CD4-positive, CD25-positive, alpha-beta regulatory T cell (primary cell): ENCODE measurements around the gene TPX2. TPM values are rescaled to one million over a fixed set of nuclear protein-coding genes. Genes with fewer than 3 reads are reported as not detected.

Source experiments
- ATAC-seq, 2 donors: fragments of 150-1000 bp; cut with Tn5 transposase; one replicate each; pipeline ENCODE4 v1.10.0; 2021; ENCODE audit warnings: low read depth in 2 of 2, moderate number of reproducible peaks in 2 of 2, moderate library complexity in 1 of 2
- DNase-seq, 3 donors: peaks; one replicate each; pipeline versions ENCODE4 v3.0.0 to v3.0.0-alpha.2; 2012 to 2022; ENCODE audit warnings: mixed read lengths in 1 of 3
- H3K27ac ChIP-seq: one replicate; pipeline ENCODE4 v1.7.0; 2013; ENCODE audit warnings: mild to moderate bottlenecking, low read length; ENCODE audit not compliant: insufficient read depth, poor library complexity, severe bottlenecking
- H3K27me3 ChIP-seq: one replicate; pipeline ENCODE4 v1.7.0; 2013; ENCODE audit warnings: low read length; ENCODE audit not compliant: control insufficient read depth, insufficient read depth
- H3K36me3 ChIP-seq: one replicate; pipeline ENCODE4 v1.7.0; 2013; ENCODE audit warnings: mild to moderate bottlenecking, low read length, moderate library complexity; ENCODE audit not compliant: control insufficient read depth, insufficient read depth
- H3K4me1 ChIP-seq: 2 replicates; pipeline ENCODE4 v1.7.0; 2013; ENCODE audit warnings: mild to moderate bottlenecking, low read length; ENCODE audit not compliant: insufficient read depth, control insufficient read depth, poor library complexity, severe bottlenecking
- H3K4me3 ChIP-seq: one replicate; pipeline ENCODE4 v1.7.0; 2013; ENCODE audit warnings: low read depth, mild to moderate bottlenecking, low read length, moderate library complexity
- H3K9me3 ChIP-seq, 2 experiments: 1 replicate in 1 of 2; 2 replicates in 1 of 2; pipeline ENCODE4 v1.7.0; 2013; ENCODE audit warnings: low read length in 2 of 2, mild to moderate bottlenecking in 1 of 2, moderate library complexity in 1 of 2; ENCODE audit not compliant: control insufficient read depth in 2 of 2
- H3K27ac Mint-ChIP-seq, 3 donors: one replicate each; pipeline ENCODE4 v1.8.0; 2020 to 2022; ENCODE audit warnings: mild to moderate bottlenecking in 3 of 3, mixed read lengths in 3 of 3, moderate library complexity in 2 of 3
- H3K27me3 Mint-ChIP-seq: one replicate; pipeline ENCODE4 v1.8.0; 2022; ENCODE audit warnings: mild to moderate bottlenecking, mixed read lengths
- H3K36me3 Mint-ChIP-seq: one replicate; pipeline ENCODE4 v1.8.0; 2020; ENCODE audit warnings: mixed read lengths
- H3K4me1 Mint-ChIP-seq, 4 donors: one replicate each; pipeline ENCODE4 v1.8.0; 2020 to 2022; ENCODE audit warnings: mixed read lengths in 4 of 4, mild to moderate bottlenecking in 1 of 4
- H3K4me3 Mint-ChIP-seq, 4 donors: one replicate each; pipeline ENCODE4 v1.8.0; 2020 to 2022; ENCODE audit warnings: mild to moderate bottlenecking in 4 of 4, mixed read lengths in 4 of 4, moderate library complexity in 3 of 4
- H3K9me3 Mint-ChIP-seq, 7 donors: one replicate each; pipeline ENCODE4 v1.8.0; 2020 to 2022; ENCODE audit warnings: mixed read lengths in 7 of 7, mild to moderate bottlenecking in 3 of 7, moderate library complexity in 2 of 7
- polyA plus RNA-seq, 4 donors: library from polyadenylated mRNA; unstranded; fragments of 300-500 nt; fragmentation: Illumina TruSeq; gene quantifications; one replicate each; pipeline ENCODE4 v1.2.3, GENCODE V29; 2021
- total RNA-seq: library from RNA; stranded (reverse); gene quantifications from one replicate; pipeline ENCODE4 v1.2.3, GENCODE V29; 2022

TPX2 gene
- total RNA-seq: 5.4 TPM
- 1 to 10 TPM; 3.1 to 6.3 (median 3.8) TPM for polyA plus RNA-seq

GRCh38 chr20:31738729-31739549 is at the start of gene TPX2:
Gene TPX2, plus strand, starts transcription at chr20:31739290. Its CDS starts 18,187 bp downstream, at chr20:31757477.
- no peak within 1 kb of the TSS for H3K27ac Mint-ChIP-seq
- Histone ChIP-seq H3K36me3 (no peaks in the 10 kb centered on the region), H3K9me3 (no peaks in the 10 kb centered on the region), H3K4me1 (peaks cover 22% of the 10 kb centered on the region), H3K27me3 (no peaks in the 10 kb centered on the region), H3K27ac (peak within 1 kb of the TSS; percentile 68), H3K4me3 (peak within 1 kb of the TSS; percentile 90)
- no peaks in the 10 kb centered on the region for H3K9me3 Mint-ChIP-seq
- no peaks in the 10 kb centered on the region for H3K36me3 Mint-ChIP-seq
- no peaks in the 10 kb centered on the region for H3K27me3 Mint-ChIP-seq
- peak; percentile 91 to 94 for ATAC-seq
- DNase-seq: peak; percentile 66 to 94 (median 74)
- peaks cover 0 to 5% (median 2%) of the 10 kb centered on the region in 4 donors for H3K4me1 Mint-ChIP-seq
- no peak within 1 kb of the TSS for H3K4me3 Mint-ChIP-seq

- Mint-ChIP-seq H3K27me3 (no peaks in the 10 kb centered on the region), H3K9me3 (no peaks in the 10 kb centered on the region), H3K4me1 (peaks cover 31 to 75% (median 53%) of the 10 kb centered on the region in 4 donors), H3K36me3 (peaks cover 32% of the 10 kb centered on the region), H3K4me3 (peak overlapping the region in 1 of 4 donors; percentile 27), H3K27ac (peak overlapping the region in 2 of 3 donors; percentile 32 to 75)
- peaks cover 9% of the 10 kb centered on the region for H3K36me3 ChIP-seq
- ATAC-seq: no peak
- H3K27me3 ChIP-seq: no peaks in the 10 kb centered on the region
- H3K4me3 ChIP-seq: no peak overlapping the region
- H3K4me1 ChIP-seq: peaks cover 47% of the 10 kb centered on the region
- H3K9me3 ChIP-seq: no peaks in the 10 kb centered on the region
- no peak for DNase-seq
- no peak overlapping the region for H3K27ac ChIP-seq
These were observed 48.9 kb upstream of the TPX2 start for GRCh38 chr20:31690124-31690666.

- no peaks in the 10 kb centered on the region for H3K27me3 ChIP-seq
- ATAC-seq (no peak), DNase-seq (no peak)
- Mint-ChIP-seq H3K27me3 (no peaks in the 10 kb centered on the region), H3K36me3 (peaks cover 32% of the 10 kb centered on the region), H3K4me3 (peak overlapping the region in 3 of 4 donors; percentile 31 to 84 (median 67)), H3K4me1 (peaks cover 17 to 70% (median 46%) of the 10 kb centered on the region in 4 donors), H3K27ac (peak overlapping the region; percentile 28 to 84 (median 76)), H3K9me3 (no peaks in the 10 kb centered on the region)
- H3K4me3 ChIP-seq: peak overlapping the region; percentile 6
- peak overlapping the region; percentile 48 for H3K27ac ChIP-seq
- H3K36me3 ChIP-seq: peaks cover 19% of the 10 kb centered on the region
- peaks cover 35% of the 10 kb centered on the region for H3K4me1 ChIP-seq
- H3K9me3 ChIP-seq: no peaks in the 10 kb centered on the region
These were observed 47.3 kb upstream of the TPX2 start for GRCh38 chr20:31691646-31692275.

- Mint-ChIP-seq H3K9me3 (no peaks in the 10 kb centered on the region), H3K27me3 (no peaks in the 10 kb centered on the region), H3K4me3 (no peak overlapping the region), H3K4me1 (peaks cover 13 to 70% (median 45%) of the 10 kb centered on the region in 4 donors), H3K27ac (peak overlapping the region in 1 of 3 donors; percentile 76), H3K36me3 (peaks cover 30% of the 10 kb centered on the region)
- H3K27ac ChIP-seq: peak overlapping the region; percentile 14
- no peaks in the 10 kb centered on the region for H3K27me3 ChIP-seq
- H3K9me3 ChIP-seq: no peaks in the 10 kb centered on the region
- H3K4me1 ChIP-seq: peaks cover 32% of the 10 kb centered on the region
- no peak overlapping the region for H3K4me3 ChIP-seq
- ATAC-seq (no peak), DNase-seq (no peak)
- H3K36me3 ChIP-seq: peaks cover 12% of the 10 kb centered on the region
These were observed 45.7 kb upstream of the TPX2 start for GRCh38 chr20:31693402-31693801.

GRCh38 chr20:31693987-31694661 is 45.0 kb upstream of the TPX2 start:
- ATAC-seq: no peak

GRCh38 chr20:31694842-31695593 is 44.1 kb upstream of the TPX2 start:
- Mint-ChIP-seq H3K27me3 (no peaks in the 10 kb centered on the region), H3K36me3 (peaks cover 33% of the 10 kb centered on the region), H3K27ac (peak overlapping the region; percentile 72 to 76 (median 76)), H3K4me3 (peak overlapping the region in 1 of 4 donors; percentile 5), H3K4me1 (peaks cover 13 to 76% (median 54%) of the 10 kb centered on the region in 4 donors), H3K9me3 (no peaks in the 10 kb centered on the region)
- DNase-seq: no peak
- Histone ChIP-seq H3K36me3 (peaks cover 15% of the 10 kb centered on the region), H3K27me3 (no peaks in the 10 kb centered on the region), H3K9me3 (no peaks in the 10 kb centered on the region), H3K4me1 (peaks cover 47% of the 10 kb centered on the region), H3K4me3 (no peak overlapping the region), H3K27ac (peak overlapping the region; percentile 48)
- no peak for ATAC-seq

More at GRCh38 chr20:31693987-31694661, 45.0 kb upstream of the TPX2 start:
- DNase-seq: no peak
- Mint-ChIP-seq H3K27ac (peak overlapping the region; percentile 72 to 76 (median 76)), H3K4me3 (peak overlapping the region in 2 of 4 donors; percentile 5 to 74), H3K9me3 (no peaks in the 10 kb centered on the region), H3K36me3 (peaks cover 30% of the 10 kb centered on the region), H3K27me3 (no peaks in the 10 kb centered on the region), H3K4me1 (peaks cover 13 to 71% (median 45%) of the 10 kb centered on the region in 4 donors)
- H3K27me3 ChIP-seq: no peaks in the 10 kb centered on the region
- peaks cover 10% of the 10 kb centered on the region for H3K36me3 ChIP-seq
- H3K4me1 ChIP-seq: peaks cover 39% of the 10 kb centered on the region
- no peak overlapping the region for H3K4me3 ChIP-seq
- no peaks in the 10 kb centered on the region for H3K9me3 ChIP-seq
- peak overlapping the region; percentile 48 for H3K27ac ChIP-seq
